ENCODE data around the gene MBTD1.
"Not testable (repeated sequence)": the region's sequence is repeated elsewhere in the genome, so short reads cannot be mapped to it uniquely, and the experiment has no call there.

MBTD1 gene

DNA sequence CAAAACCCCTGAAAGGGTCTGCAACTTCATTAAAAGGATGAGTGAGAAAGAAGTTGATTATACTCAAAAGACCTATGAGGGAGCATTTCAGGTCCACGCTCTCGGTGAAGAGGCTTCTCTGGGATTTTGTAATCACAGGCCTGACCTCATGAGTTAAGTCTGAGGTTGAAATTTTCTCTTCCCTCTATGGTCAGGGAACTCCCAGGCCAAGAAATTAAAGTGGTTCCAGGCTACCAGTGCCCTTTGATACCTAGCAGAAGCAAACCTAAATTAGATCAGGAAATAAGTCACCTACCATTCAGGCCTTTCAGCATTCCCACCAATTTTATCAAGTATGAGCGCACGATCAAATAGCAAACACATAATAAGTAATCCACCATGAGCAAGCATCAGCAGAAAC, 27.9 kb downstream of the MBTD1 start:
- Mint-ChIP-seq H3K27ac (no peak overlapping the region), H3K4me3 (no peak overlapping the region)

DNA sequence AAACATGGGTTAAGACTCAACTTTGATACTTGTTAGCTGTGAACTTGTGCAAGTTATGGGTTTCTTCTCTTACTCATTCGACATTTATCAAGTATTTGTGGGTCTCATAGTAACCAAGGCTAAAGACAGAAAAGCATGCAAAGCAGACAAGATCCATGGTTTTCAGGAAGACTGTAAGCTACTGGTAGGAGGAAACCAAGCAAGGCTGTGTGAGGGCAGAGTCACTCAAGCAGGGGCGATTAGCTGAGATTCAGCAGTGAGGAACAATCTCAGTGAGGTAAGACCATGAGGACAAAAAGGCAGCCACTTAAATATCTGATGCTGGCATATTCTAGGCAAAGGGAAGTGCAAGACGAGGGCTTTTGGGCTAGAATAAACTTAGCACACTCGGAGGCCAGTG, 29.5 kb downstream of the MBTD1 start:
- Mint-ChIP-seq H3K4me1 (peaks cover 22% of the 10 kb centered on the region), H3K9me3 (no peaks in the 10 kb centered on the region), H3K27me3 (no peaks in the 10 kb centered on the region), H3K36me3 (ENCODE audit: low read depth) (peaks cover 2% of the 10 kb centered on the region), H3K27ac (peak overlapping the region; percentile 6), H3K4me3 (no peak overlapping the region)
- DNase-seq (no peak), ATAC-seq (peak; percentile 43)

More for the DNA sequence above, 27.9 kb downstream of the MBTD1 start:
- DNase-seq (no peak), ATAC-seq (no peak)
- peaks cover 2% of the 10 kb centered on the region for H3K36me3 Mint-ChIP-seq (ENCODE audit: low read depth)
- peaks cover 21% of the 10 kb centered on the region for H3K4me1 Mint-ChIP-seq
- H3K27me3 Mint-ChIP-seq = no peaks in the 10 kb centered on the region
- no peaks in the 10 kb centered on the region for H3K9me3 Mint-ChIP-seq

DNA sequence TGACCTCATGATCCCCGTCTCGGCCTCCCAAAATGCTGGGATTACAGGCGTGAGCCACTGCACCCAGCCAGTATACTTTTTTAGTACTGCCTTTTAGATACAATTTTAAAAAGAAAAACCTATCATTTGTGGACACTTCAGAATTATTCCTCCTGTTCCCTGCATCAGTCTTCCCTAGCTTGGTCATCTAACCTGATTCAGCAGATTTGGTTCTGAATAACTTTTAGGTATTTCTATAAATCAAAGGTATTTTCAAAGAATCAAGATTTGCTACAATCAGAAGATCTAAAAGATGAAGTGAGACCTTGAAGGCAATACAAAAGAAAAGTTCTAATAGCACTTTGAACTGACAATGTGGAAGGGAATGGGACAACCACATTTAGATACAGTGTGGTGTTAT, 30.0 kb downstream of the MBTD1 start:
- no peak for DNase-seq
- no peak for ATAC-seq
- Mint-ChIP-seq H3K27me3 (no peaks in the 10 kb centered on the region), H3K4me3 (no peak overlapping the region), H3K36me3 (ENCODE audit: low read depth) (peaks cover 4% of the 10 kb centered on the region), H3K4me1 (peaks cover 26% of the 10 kb centered on the region), H3K27ac (no peak overlapping the region), H3K9me3 (no peaks in the 10 kb centered on the region)

DNA sequence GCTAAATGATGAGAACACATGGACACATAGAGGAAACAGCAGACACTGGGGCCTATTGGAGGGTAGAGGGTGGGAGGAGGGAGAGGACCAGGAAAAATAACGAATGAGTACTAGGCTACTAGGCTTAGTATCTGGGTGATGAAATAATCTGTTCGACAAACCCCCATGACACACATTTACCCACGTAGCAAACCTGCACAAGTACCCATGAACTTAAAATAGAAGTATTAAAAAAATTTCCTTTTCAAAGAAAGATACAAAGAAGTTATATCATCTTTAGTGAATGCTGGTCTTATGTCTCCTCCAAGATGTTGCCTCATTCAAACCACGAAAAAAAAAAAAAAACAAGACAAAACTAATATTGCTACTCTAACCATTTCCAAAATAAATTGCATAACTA, 31.7 kb downstream of the MBTD1 start:
- peaks cover 35% of the 10 kb centered on the region for H3K4me1 Mint-ChIP-seq
- H3K27me3 Mint-ChIP-seq = no peaks in the 10 kb centered on the region
- no peak overlapping the region for H3K4me3 Mint-ChIP-seq
- no peak overlapping the region for H3K27ac Mint-ChIP-seq
- no peaks in the 10 kb centered on the region for H3K9me3 Mint-ChIP-seq
- DNase-seq (no peak), ATAC-seq (no peak)
- H3K36me3 Mint-ChIP-seq (ENCODE audit: low read depth) = peaks cover 4% of the 10 kb centered on the region

DNA sequence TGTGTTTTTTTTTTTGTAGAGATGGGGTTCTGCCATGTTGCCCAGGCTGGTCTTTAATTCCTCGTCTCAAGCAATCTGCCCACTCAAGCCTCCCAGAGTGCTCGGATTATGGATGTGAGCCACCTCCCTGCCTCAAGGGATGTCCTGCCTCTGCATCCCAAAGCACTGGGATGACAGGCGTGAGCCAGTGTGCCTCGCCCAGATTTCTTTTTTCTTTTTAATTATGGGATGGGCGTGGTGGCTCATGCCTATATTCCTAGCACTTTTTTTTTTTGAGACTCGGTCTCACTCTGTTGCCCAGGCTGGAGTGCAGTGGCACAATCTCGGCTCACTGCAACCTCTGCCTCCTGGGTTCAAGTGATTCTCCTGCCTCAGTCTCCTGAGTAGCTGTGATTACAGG, 34.3 kb downstream of the MBTD1 start:
- Mint-ChIP-seq H3K36me3 (ENCODE audit: low read depth) (peaks cover 11% of the 10 kb centered on the region), H3K4me1 (peaks cover 32% of the 10 kb centered on the region)
- not testable (repeated sequence) for H3K27me3 Mint-ChIP-seq, H3K4me3 Mint-ChIP-seq, H3K9me3 Mint-ChIP-seq, H3K27ac Mint-ChIP-seq, DNase-seq, ATAC-seq

DNA sequence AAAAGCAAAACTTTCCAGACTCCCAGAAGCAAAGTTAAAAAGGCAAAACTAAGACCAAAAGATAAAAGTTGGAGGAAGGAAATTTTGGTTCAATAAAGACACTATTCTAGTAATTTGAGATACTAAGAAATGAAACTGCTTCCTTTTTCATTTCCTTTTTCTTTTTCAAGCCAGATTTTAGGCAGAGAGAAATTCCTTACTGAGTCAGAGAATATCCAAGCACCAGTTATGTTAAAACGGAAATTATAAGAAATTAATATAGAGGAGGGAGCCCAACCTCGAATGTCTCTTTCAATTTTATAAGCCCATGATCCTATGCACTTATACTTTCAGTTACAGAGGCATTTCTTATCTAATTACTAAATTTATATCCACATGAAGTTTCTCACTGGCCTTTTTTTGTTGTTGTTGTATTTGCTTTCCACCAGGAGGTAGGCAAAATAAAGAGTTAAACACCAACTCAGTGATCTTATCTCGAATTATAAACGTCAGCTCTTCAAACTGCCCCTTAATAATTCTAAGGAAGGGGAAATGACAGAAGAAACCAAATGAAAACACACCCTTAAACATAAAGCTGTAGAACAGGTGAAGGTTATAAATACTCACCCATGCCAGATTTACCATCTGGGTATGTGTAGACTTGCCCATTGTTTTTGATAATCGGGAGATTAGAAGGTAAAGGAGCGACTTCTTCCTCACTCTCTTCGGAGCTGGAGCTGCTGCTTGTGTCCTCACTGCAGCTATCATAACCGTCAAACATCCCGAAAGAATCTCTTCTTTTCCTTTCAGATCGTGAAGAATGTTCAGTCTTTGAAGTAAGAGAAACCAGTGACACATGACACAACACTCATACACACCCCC, 35.2 kb downstream of the MBTD1 start:
- Mint-ChIP-seq H3K9me3 (no peaks in the 10 kb centered on the region), H3K27me3 (no peaks in the 10 kb centered on the region), H3K36me3 (ENCODE audit: low read depth) (peaks cover 17% of the 10 kb centered on the region), H3K4me3 (no peak overlapping the region), H3K4me1 (peaks cover 24% of the 10 kb centered on the region), H3K27ac (peak overlapping the region; percentile 38)
- ATAC-seq (no peak), DNase-seq (no peak)

DNA sequence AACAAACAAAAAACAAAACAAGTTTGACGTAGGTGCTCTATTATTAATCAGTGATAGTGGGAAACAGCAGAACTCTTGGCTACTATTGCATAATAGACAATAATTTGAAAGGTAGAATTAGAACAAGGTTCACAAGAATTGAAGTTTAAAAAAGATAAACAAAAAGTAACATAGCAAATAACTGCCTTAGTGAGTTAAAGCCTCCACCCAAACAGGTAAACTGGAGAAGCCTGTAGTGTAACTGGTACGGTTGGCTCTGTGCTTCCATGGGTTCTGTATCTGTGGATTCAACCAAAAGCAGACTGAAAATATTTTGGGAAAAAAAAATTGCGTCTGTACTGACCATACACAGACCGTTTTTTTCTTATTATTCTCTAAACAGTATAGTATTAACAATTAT, 38.5 kb downstream of the MBTD1 start:
- Mint-ChIP-seq H3K27ac (no peak overlapping the region), H3K4me1 (peaks cover 16% of the 10 kb centered on the region), H3K27me3 (no peaks in the 10 kb centered on the region), H3K36me3 (ENCODE audit: low read depth) (peaks cover 25% of the 10 kb centered on the region), H3K9me3 (no peaks in the 10 kb centered on the region), H3K4me3 (no peak overlapping the region)
- ATAC-seq (no peak), DNase-seq (no peak)

DNA sequence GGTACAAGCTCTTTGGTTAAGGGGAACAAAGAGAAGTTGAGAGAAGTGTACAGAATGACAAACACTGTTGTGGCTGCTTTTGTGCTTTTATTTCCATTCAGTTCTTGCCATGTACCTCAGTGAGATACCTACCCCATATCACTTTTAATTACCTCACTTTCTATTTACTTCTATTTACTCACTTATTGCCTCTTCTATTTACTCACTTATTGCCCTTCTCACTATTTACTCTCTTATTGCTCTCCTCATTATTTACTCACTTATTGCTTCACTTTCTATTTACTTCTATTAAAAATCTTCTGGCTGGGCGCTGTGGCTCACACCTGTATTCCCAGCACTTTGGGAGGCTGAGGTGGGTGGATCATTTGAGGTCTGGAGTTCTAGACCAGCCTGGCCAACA, 41.9 kb downstream of the MBTD1 start:
- Mint-ChIP-seq H3K36me3 (ENCODE audit: low read depth) (peaks cover 27% of the 10 kb centered on the region), H3K9me3 (no peaks in the 10 kb centered on the region), H3K27ac (no peak overlapping the region), H3K4me3 (no peak overlapping the region), H3K27me3 (no peaks in the 10 kb centered on the region), H3K4me1 (no peaks in the 10 kb centered on the region)
- DNase-seq = no peak
- no peak for ATAC-seq

DNA sequence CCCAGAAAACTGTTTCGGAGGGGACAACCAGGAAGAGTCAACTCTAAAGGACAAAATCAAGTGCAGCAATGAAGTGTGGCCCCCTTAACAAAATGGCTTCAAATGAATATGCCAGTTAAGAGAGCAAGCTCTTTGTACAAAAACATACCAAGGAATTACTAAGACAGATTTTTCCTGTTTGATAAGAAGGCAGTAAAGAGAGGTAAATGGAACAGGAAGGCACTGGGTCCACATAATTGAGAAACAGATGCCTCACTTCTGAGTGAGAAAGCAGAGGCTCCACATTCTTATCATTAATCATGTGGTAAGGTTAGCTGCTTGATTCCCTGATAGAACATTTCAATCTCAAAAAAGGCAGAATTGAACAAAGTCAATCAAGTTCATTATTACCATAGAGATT, 44.9 kb downstream of the MBTD1 start:
- Mint-ChIP-seq H3K27me3 (no peaks in the 10 kb centered on the region), H3K9me3 (no peaks in the 10 kb centered on the region), H3K27ac (no peak overlapping the region), H3K36me3 (ENCODE audit: low read depth) (peaks cover 23% of the 10 kb centered on the region), H3K4me1 (no peaks in the 10 kb centered on the region), H3K4me3 (no peak overlapping the region)
- ATAC-seq = no peak
- no peak for DNase-seq

DNA sequence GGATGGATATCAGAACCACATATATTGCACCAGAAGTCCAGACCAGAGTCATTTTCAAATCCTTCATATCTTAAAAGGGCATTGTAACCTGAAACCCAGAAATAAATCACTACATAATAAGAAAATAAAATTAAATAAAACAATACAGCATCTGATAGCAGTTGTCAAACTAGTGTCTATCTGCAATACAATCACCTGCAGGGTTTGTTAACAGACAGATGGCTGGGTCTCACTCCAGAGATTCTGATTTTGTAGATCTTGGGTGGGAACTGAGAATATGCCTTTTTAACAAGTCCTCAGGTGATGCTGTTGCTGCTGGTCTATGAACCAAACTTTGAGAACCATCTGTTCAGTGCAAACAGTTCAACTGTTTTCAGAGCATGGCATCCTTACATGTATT, 56.0 kb downstream of the MBTD1 start:
- peaks cover 24% of the 10 kb centered on the region for H3K36me3 Mint-ChIP-seq (ENCODE audit: low read depth)

DNA sequence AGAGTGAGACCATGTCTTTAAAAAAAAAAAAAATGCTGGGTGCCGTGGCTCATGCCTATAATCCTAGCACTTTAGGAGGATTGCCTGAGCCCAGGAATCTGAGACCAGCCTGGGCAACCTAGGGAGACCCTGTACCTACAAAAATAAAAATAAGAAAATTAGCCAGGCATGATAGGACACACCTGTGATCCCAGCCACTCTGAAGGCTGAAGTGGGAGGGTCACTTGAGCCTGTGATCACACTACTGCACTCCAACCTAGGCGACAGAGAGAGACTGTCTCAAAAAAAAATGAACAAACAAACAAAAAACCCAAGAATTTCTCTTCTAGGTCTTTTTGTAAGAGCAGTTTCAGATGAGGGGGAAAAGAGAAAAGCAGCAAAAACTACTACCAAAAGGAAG, 59.0 kb downstream of the MBTD1 start:
- no peak overlapping the region for H3K4me3 Mint-ChIP-seq
- peaks cover 24% of the 10 kb centered on the region for H3K36me3 Mint-ChIP-seq (ENCODE audit: low read depth)
- DNase-seq = no peak
- H3K4me1 Mint-ChIP-seq = no peaks in the 10 kb centered on the region
- no peaks in the 10 kb centered on the region for H3K9me3 Mint-ChIP-seq
- ATAC-seq = no peak
- H3K27ac Mint-ChIP-seq = no peak overlapping the region
- no peaks in the 10 kb centered on the region for H3K27me3 Mint-ChIP-seq

More for the DNA sequence above, 56.0 kb downstream of the MBTD1 start:
- H3K27ac Mint-ChIP-seq = no peak overlapping the region
- ATAC-seq = no peak
- H3K27me3 Mint-ChIP-seq = no peaks in the 10 kb centered on the region
- DNase-seq = no peak
- H3K4me3 Mint-ChIP-seq = no peak overlapping the region
- no peaks in the 10 kb centered on the region for H3K4me1 Mint-ChIP-seq
- H3K9me3 Mint-ChIP-seq = no peaks in the 10 kb centered on the region

DNA sequence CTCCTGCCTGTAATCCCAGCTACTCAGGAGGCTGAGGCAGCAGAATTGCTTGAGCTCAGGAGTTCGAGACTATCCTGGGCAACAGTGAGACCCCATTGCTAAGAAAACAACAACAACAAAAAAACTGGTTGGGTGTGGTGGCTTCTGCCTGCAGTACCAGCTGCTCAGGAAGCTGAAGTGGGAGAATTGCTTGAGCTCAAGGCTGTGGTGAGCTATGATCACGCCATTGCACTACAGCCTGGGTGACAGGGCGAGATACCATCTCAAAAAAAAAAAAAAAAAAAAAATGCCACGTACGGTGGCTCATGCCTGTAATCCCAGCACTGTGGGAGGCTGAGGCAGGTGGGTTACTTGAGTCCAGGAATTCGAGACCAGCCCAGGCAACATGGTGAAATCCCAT, 59.6 kb downstream of the MBTD1 start:
- no peaks in the 10 kb centered on the region for H3K9me3 Mint-ChIP-seq
- no peak overlapping the region for H3K27ac Mint-ChIP-seq
- peaks cover 21% of the 10 kb centered on the region for H3K36me3 Mint-ChIP-seq (ENCODE audit: low read depth)

DNA sequence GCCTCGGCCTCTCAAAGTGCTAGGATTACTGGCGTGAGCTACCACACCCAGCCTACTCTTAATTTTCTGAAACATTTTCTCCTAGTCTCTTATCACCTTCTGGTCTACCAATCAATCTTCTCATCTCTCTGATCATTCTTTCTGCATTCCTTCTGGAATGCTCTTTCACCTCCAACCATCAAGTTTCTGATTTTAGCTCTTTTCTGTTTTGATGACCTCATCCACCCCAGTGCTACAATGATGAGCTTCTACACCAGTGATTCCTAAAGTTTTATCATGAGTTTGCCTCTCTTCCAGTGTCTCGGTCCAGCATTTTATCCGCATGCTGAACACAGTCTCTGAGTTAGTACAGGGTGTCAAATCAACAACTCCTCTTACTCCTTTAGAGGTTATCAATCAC, 62.1 kb downstream of the MBTD1 start:
- H3K9me3 Mint-ChIP-seq = no peaks in the 10 kb centered on the region
- H3K27ac Mint-ChIP-seq = no peak overlapping the region
- peaks cover 20% of the 10 kb centered on the region for H3K36me3 Mint-ChIP-seq (ENCODE audit: low read depth)
- H3K4me1 Mint-ChIP-seq = no peaks in the 10 kb centered on the region
- ATAC-seq (no peak), DNase-seq (no peak)
- no peaks in the 10 kb centered on the region for H3K27me3 Mint-ChIP-seq
- H3K4me3 Mint-ChIP-seq = no peak overlapping the region

More for the DNA sequence above, 59.6 kb downstream of the MBTD1 start:
- Mint-ChIP-seq H3K4me1 (no peaks in the 10 kb centered on the region), H3K27me3 (no peaks in the 10 kb centered on the region), H3K4me3 (no peak overlapping the region)
- no peak for DNase-seq
- no peak for ATAC-seq

DNA sequence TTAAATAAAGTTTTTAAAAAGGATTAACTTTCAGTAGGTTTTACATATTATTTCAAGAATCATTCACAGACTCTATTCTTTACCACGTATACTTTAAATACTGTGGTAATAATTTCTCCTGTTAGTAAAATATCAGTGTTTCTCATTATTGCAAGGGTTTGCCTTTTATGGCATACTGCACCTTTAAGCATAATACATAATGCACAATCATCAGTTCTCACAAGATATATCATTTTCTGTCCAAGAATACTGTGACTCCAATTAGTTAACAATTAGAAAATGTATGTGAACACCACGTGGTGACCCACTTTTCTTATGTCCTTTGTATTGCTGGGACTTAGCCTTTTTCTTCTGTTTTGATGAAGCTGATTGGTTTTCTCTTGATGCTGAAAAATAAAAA, 68.0 kb downstream of the MBTD1 start:
- H3K4me3 Mint-ChIP-seq = no peak overlapping the region
- H3K36me3 Mint-ChIP-seq (ENCODE audit: low read depth) = peaks cover 16% of the 10 kb centered on the region
- no peak for DNase-seq
- no peaks in the 10 kb centered on the region for H3K4me1 Mint-ChIP-seq
- no peaks in the 10 kb centered on the region for H3K27me3 Mint-ChIP-seq
- no peak for ATAC-seq
- no peak overlapping the region for H3K27ac Mint-ChIP-seq
- H3K9me3 Mint-ChIP-seq = no peaks in the 10 kb centered on the region

DNA sequence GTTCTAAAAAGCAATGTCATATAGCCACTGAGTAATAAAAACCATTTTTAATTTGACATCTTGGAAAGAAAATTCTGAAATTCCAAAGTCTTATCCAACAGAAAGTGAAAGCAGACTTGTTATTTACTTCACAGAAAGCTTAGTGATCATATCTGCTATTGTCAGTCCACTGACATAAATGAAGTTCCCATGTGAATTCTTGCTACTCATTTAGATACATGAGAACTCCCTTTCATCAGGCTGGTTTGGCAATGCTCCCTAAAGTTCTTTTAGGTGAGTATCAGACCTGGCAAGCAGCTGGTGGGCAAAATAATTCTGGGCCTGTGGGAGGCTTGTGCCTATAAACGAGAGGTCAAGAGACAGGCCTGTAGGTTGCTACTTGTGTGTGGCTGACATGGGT, 70.2 kb downstream of the MBTD1 start:
- no peak overlapping the region for H3K4me3 Mint-ChIP-seq
- H3K9me3 Mint-ChIP-seq = no peaks in the 10 kb centered on the region
- no peaks in the 10 kb centered on the region for H3K27me3 Mint-ChIP-seq
- no peak for DNase-seq
- H3K27ac Mint-ChIP-seq = peak overlapping the region; percentile 32
- no peak for ATAC-seq
- H3K4me1 Mint-ChIP-seq = no peaks in the 10 kb centered on the region
- H3K36me3 Mint-ChIP-seq (ENCODE audit: low read depth) = peaks cover 24% of the 10 kb centered on the region

DNA sequence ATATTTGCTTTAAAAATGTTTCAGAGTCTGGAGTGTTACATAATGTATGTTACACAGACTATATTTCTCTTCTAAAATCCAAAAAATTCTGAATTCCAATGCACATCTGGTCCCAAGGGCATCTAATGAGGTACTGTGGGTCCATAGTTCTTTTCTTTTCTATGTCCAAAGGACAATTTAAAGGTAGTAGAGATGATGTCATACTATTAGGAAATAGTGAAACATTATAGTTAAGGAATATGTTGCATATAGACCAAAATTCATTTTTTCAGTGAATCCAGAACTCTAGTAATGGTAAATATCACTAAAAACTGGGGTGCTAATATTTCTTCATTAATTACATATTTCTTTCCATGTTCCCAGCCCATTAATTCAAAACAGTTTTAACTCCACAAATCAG, 70.7 kb downstream of the MBTD1 start:
- Mint-ChIP-seq H3K27me3 (no peaks in the 10 kb centered on the region), H3K4me1 (no peaks in the 10 kb centered on the region), H3K9me3 (no peaks in the 10 kb centered on the region), H3K36me3 (ENCODE audit: low read depth) (peaks cover 24% of the 10 kb centered on the region), H3K27ac (no peak overlapping the region), H3K4me3 (no peak overlapping the region)
- DNase-seq (no peak), ATAC-seq (no peak)
